ENCODE results near the gene TMEM135.

- TF ChIP-seq CTCF (IDR thresholded peaks at IDR 0.05; ENCODE audit: insufficient read depth, low read length, poor library complexity, severe bottlenecking) (no peak), EZH2phosphoT487 (conservative IDR thresholded peaks at IDR 0.05; ENCODE audit: low read length) (no peak)
Observed at GRCh38 chr11:87092159-87092558, 54.4 kb downstream of the TMEM135 start.
